Activated CD4-positive, alpha-beta T cell treated with anti-CD3 and anti-CD28 coated beads for 4 hours (primary cell): ENCODE measurements around the gene SUMF1.
"Not testable (repeated sequence)": the region's sequence is repeated elsewhere in the genome, so short reads cannot be mapped to it uniquely, and the experiment has no call there.

Source experiments
- DNase-seq, 2 donors: peaks; one replicate each; pipeline ENCODE4 v3.0.0-alpha.2; 2020

The SUMF1 gene

DNA sequence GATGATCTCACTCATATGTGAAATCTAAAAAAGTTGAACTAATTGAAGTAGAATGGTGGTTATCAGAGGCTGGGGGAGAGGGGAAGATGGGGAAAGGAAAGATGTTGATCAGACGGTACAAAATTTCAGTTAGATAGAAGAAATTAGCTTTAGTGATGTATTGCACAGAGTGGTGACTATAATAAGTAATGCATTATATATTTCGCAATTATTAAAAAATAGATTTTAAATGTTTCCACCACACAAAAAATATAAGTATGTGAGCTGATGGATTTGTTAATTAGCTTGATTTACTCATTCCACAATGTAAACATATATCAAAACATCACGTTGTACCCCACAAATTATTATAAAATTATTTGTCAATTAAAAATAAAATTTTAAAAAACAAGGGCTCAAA lies 8.1 kb downstream of the SUMF1 start:
- no peak for DNase-seq

DNA sequence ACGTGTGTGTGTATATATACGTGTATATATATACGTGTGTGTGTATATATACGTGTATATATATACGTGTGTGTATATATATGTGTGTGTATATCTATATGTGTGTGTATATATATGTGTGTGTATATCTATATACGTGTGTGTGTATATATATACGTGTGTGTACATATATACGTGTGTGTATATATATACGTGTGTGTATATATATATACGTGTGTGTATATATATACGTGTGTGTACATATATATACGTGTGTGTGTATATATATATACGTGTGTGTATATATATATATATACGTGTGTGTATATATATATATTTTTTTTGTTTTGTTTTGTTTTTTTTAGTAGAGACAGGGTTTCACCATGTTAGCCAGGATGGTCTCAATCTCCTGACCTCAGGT lies 10.3 kb downstream of the SUMF1 start:
- not testable (repeated sequence) for DNase-seq

DNA sequence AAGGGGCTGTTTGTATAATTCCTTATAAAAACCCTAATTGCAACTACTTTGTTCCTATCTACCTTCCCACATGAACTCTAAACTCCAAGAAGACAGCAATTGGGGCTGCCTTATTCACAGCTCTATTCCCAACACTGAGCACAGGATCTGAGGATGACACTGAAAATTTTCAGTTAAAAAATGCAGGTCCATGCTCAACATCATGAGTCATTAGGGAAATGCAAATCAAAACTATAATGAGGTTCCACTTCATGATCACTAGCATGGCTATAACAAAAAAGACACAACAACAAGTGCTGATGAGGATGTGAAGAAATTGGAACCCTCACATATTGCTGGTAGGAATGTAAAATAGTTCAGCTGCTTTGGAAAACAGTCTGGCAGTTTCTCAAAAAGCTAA lies 12.9 kb downstream of the SUMF1 start:
- no peak for DNase-seq

DNA sequence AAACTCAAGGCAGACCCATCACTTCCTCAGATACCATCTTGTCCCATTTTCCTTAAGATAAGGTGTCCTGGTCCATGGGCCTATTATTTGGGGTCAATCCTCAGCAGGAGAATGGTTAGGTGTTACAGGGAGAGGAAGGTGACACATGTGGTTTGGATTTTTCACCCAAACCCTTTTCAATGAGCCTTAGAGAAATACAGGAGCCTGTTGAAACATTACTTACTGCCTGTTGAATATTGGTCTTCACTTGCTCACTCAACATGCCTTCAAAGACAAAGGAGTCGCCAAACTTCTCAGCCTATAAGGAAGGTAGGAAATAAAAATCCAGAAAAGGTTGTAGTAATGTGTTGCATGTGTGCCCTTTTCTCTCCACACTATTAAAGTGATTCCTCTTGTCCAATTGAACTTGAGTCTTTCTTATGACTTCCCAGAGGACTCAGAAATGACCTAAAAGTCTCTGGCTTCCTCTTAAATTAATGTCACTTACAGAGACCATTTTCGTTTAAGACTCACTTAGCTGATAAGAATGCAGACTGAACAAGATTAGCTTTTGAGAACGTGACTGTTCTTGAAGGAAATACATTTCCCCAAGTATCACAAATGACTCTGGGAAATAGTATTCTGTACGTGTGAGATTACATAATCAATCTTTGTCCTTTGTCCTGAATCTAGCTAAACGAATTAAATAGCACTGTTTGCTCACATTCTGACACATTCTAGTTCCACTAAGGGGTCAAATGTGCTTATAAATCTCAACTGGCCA lies 17.8 kb downstream of the SUMF1 start:
- no peak for DNase-seq

DNA sequence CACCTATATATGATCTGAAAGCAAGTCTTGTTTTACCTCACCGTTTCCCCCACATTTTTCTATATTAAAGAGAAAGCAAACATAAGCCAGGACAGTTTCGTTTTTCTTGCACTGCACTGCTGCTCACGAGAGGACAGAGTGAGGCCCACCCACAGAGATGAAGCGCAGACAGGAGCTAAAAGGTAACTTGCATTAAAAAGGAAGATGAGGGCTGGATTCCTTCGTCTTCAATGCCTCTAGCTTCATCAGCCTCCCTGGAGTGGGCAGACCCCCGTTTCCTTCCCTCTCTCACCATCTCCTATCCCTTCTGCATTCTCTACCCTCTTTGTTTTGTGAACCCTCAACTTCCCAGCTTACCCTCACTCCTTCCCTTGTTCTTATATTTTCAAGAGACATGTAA lies 18.9 kb downstream of the SUMF1 start:
- DNase-seq: no peak

DNA sequence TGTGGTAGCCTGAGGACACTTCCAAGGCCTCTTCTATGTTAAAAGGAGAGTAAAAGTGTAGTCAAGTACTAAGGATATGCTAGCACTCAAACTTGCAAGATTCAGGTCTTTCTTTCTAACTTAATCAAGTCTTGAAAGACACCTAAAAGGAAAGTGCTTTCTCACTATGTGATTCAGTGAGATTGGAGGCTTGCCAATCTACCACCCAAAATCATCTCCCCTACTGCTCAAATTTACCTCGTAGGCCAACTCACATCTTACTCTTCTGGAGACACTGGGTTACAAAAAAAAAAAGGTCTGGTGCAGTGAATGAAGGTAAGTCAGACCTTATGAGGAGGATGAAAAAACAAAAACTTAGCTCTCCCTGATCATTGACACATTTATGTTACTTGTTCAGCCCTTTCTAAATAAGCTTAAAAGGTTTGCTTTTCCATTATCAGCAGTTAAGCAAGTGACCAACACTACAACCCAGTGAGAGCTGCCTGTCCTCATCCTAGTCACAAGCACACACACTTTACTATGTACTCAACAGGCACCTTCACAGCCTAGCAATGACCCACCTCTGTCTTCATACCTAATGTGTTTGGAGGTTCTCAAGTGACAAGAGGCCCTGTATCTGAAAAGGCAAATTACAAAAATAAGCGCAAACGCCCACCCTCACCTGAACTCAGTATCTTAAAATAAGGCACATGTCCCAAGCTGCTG lies 19.6 kb downstream of the SUMF1 start:
- no peak for DNase-seq

DNA sequence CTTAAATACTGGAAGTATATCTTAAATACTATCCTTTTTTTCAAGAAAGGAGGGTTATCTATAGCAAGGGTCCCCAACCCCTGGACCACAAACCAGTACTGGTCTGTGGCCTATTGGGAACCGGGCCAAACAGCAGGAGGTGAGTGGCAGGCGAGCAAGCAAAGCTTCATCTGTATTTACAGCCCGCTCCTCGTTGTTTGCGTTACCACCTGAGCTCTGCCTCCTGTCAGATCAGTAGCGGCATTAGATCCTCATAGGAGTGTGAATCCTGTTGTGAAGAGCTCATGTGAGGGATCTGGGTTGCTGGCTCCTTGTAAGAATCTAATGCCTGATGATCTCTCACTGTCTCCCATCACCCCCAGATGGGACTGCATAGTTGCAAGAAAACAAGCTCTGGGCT lies 26.1 kb downstream of the SUMF1 start:
- no peak for DNase-seq

DNA sequence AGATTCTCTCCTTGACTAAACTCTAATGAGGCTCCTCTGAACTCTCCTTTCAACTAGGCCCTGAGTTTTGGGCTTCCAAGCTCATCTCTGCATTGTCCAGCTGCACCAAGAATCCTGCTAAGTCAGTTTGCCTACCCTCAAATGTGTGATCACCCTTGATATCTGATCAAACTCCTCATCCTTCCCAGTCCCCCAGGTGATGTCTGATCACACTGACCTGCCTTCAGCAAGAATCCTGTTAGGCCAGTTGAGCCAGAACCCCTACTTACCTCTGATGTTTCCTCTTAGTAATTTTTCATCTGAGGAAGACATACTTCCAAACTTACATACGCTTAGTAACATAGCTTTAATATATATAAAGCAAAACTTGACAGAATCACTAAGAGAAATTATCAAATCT lies 28.8 kb downstream of the SUMF1 start:
- DNase-seq: no peak

DNA sequence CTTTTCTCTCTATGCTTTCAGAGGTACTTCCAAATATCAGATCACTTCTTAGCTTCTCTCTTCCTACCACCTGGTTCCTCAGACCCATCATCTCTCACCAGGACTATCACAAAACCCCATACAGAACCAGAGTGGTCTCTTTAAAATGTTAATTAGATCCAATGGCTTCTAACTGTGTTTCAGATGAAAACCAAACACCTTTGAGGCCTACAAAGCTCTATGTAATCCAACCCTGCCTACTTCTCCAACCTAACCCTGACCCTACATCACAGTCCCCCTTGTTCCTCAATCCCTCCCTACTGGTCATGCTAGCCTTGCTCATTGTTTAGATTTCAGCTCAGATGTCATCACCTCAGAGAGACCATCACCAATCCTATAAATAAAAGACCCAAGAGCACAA lies 34.8 kb downstream of the SUMF1 start:
- DNase-seq: no peak

DNA sequence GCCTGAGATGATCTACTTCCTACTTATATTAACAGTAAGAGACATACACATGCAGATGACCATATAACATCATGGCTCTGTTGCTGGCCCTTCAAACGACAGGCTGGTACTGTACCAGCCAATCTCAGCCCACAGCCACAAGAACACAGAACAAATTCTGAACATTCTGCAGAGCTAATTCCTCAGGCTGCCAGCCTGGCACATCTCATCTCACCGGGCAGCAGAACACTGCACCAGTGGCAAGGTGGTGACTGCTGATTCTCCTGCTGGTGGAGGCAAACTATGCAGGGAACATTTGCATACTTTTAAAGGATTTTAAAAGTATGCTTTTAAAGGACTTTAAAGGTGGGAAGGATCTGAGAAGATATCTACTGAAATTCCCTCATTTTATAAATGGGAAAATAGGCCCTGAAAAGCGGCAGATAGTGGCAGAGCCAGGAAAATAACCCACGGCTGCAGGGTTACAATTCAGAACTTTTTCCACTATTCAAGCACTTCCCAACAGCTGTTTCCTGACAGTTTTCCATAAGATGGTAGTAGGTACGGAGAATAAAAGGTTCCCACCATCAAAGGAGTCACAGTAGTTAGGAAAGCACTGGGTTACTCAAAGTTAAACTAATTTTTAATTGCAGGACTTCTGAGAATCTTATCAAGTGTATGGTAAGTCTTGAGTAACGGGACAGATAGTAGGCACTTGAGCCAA lies 37.3 kb downstream of the SUMF1 start:
- DNase-seq: no peak

DNA sequence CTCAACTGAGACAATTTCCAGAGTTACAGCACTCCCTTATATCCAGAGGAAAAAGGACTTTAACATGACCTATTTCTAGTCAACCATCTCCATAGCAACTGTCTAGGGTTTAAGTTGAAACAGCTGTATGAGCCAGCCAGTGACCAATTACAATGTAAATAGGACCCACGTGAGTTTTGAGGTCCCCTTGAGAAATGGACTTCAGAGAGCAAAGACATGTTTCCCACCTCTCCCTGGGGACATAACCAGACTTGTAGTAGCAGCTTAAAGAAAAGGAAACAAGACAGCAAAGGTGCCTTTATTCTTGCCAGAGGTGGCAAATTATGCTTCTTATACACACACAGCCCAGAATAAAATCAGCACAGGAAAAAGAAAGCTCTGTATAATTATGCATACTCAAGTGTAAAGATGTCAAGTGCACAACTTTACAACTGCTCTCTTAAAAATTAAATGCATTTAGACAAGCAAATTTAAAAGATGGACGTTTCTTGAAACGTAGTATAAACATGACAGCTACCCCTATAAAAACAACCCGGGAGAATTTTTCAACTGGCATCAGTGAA lies 40.2 kb downstream of the SUMF1 start:
- DNase-seq: no peak

DNA sequence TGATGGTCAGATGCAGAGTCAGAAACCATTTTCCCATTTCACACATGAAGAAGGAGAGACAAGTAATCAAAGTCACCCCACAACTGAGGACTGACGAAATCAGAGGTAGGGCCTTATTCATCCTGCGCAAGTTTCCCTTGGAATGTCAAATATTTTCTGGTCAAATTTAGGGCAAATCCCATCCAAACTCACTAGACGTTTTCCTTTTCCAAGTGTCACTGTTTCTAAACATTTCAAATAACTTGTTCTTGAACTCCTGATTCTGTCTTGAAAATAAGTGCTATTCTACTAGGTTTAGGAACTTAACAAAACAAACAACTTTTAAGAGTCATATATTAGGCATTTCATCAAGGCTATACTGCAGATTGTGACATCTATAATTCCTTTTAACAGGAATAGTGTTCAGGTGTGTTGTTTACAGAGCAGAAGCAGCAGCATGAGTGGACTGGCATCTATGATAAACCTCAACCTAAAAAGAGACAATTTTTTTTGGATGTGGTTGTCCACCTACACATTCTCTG lies 40.7 kb downstream of the SUMF1 start:
- no peak for DNase-seq

DNA sequence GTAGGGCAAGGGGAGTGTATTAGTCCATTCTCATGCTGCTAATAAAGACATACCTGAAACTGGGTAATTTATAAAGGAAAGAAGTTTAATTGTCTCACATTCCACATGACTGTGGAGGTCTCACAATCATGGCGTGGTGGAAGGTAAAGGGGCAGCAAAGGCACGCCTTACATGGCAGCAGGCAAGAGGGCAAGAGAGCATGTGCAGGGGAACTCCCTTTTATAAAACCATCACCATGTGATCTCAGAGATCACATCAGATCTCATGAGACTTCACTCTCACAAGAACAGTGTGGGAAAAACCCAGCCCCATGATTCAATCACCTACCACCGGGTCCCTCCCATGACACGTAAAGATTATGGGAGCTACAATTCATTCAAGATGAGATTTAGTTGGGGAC lies 41.4 kb downstream of the SUMF1 start:
- DNase-seq: peak in 1 of 2 donors; percentile 2

DNA sequence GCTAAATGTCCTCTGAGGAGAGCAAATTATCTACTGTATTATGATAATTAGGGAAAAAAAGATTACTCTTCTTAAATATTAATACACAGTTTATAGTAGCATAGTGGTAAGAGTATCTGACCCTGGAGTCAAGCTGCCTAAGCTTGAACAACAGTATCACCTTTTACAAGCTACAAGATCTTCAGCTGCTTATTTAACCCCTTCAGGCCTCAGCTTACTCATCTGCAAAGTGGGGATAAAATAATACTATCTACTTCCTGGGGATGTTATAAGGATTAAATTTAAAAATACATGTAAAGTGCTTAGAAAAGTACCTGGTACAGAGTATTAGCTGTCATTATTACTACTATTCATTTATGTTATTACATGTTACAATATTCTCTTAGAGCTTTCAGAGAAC lies 42.0 kb downstream of the SUMF1 start:
- no peak for DNase-seq

DNA sequence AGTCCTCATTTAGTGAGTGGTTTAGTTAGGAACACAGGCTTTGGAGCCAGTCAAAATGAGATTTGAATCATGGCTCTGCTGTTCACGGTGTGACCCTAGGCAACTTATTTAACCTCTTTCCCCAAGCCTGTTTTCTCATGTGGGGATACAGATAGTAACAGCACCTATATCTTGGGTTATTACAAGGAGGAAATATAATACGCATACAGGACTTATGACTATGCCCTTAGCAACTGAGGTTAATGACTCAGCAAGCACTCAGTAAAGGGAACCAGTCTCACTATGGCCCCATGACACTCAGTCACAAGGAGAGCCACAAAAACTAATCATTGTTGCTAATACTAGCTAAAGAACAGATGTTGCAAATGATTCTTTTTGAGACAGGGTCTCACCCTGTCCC lies 45.9 kb downstream of the SUMF1 start:
- DNase-seq: no peak

DNA sequence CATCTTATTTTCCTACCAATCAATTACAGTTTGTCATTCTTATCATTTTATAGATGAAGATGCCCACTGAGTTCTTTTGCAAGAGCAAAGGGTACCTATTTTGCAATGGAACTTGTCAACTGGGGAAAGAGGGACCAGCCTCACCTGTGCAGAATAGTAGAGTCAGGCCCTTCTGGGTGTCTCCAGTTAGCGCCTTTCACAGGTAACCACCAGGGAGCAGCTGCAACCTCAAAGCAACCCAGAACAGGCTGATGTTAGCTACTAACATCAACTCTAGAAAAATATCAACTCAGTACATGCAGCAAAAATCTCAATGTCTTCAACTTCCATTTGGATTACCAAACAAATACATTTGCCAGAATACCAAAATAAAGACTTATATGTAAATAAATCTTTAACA lies 47.1 kb downstream of the SUMF1 start:
- no peak for DNase-seq

DNA sequence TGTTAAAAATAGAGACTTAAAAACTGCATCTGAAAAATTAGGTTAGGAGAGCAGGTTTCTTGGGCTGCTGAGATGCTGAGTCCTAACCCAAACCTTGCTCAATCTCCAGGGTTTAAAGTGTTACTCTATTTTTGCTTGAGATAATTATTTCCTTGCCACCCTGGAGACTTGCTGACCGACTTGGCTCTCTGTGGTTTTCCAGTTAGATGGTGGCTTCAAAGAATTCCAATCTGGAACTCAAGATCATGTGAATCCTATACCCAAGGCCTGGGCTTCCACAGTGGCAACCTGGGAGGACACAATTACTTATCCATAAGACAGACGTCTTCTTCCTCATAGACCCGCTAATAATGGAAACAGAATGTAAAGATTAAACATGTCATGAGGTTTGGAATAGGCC lies 47.7 kb downstream of the SUMF1 start:
- no peak for DNase-seq

DNA sequence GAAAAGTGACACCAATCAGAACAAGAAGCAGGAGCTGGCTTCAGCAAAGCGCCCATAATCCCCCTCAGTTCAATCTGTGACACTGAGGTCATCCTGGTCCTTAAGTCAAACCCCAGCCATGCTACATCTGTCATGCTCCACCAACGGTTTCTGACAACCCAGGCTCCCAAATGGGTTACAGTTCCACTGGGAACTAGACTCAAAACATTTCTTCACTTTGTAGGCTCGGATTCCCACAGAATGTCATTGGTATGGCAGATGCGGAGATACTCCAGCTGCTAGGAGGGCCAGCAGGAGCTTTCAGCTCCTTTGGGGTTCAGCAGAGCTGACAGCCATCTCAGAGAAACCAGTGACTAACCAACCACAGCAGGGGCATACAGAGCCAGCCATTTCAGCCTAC lies 48.9 kb downstream of the SUMF1 start:
- no peak for DNase-seq

DNA sequence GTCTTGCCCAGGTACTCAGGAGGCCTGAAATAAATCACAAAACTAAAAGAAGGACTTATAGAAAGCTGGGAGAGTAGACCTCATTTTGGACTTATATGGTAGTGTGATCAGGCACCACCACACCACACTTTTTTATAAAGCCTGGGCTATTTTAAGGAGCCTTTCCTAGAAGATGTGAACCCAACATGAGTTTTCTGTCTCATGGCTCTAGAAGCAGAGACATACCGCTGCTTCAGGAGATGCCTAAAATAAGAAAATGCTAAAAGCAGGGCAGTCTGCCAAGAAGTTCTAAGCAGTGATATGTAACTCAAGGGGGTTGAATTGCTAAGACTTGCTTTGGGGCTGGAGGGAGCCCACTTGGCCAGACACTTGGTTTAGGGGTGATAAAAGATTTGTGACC lies 49.6 kb downstream of the SUMF1 start:
- DNase-seq: no peak

DNA sequence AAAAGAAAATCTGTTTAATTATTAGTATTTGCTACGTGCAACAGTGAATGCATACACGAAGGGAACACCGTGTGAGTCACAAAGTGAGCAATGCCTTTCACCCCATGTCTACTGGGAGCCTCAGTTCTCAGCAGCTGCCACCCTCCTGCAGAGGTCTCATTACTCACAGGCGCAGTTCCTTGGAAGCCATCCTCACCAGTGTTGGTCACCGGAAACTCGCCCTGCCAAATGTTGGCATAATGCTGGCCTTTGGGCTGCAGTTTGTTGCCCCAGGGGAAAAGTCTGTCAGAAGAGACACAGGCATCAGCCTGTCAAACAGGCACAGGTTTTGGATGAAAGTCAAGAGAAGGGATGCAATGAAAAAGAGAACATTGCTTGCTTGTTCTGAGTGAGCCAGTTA lies 50.1 kb downstream of the SUMF1 start:
- DNase-seq: no peak

DNA sequence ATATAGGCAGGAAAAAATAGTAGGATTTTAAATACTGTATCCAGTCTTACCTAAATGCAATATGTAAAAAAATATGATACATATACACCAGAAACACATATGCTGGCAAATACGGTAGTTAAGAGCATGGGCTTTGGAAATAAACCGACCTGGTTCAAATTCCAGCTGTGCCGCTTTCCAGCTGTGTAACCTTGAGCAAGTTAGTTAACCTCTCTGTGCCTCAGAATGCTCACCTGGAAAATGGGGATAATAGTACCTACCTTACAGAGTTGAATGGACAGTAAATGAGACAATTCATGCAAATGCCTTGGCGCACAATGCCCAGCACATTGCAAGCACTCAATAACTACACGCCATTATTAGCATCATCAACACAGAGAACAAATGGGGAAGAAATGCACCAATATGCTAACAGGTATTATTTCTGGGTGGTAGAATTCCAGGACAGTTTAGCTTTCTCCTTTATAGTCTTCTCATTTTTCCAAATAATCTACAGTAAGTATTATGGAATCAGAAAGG lies 50.6 kb downstream of the SUMF1 start:
- DNase-seq: no peak

DNA sequence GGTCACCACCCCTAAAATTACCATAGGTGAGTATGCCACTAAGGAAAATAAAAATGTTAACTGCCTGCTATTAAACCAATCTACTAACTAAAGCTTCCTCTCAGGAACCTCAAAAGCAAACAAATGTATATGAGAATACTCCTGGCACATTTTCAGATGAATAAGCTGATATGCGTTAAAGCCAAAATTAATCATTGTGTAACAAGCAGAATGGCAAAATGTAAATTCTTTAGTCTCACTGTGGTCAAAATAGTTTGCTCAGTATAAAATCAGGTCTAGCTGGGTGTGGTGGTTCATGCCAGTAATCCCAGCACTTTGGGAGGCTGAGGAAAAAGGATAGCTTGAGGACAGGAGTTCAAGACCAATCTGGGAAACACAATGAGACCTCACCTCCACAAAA lies 53.6 kb downstream of the SUMF1 start:
- no peak for DNase-seq

DNA sequence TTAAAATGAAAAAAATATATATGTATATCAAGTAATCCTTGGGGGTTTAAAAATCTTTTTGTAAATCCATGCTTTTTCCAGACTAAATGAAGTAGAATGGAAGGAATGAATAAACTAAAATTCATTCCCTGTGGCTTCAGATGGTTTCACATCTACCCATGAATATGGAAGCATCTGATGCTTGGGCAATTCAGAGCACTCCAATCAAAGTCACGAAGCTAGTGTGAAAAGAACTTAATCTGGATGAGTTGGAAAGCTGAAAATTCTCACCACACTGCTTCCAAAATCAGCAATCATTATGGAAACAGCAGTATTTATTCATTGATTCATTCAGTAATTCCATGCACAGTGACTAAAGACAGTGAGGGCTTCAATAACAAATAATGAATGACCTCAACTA lies 55.2 kb downstream of the SUMF1 start:
- no peak for DNase-seq
